Testis (tissue), 3 donors: ENCODE data around the gene GPR146. TPM values are rescaled to one million over a fixed set of nuclear protein-coding genes. Genes with fewer than 3 reads are reported as not detected.

Source experiments
- DNase-seq: peaks from one replicate; pipeline ENCODE4 v3.0.0-alpha.2; 2019
- H3K27ac ChIP-seq, 2 donors: fragments of 200-600 bp; sonication (generic); one replicate each; pipeline ENCODE4 v1.5.1; 2019
- H3K27me3 ChIP-seq: fragments of 200-600 bp; sonication (generic); one replicate; pipeline ENCODE4 v1.5.1; 2019
- H3K36me3 ChIP-seq: fragments of 200-600 bp; sonication (generic); one replicate; pipeline ENCODE4 v1.5.1; 2017; ENCODE audit warnings: low read depth; ENCODE audit errors: missing control alignments
- H3K4me1 ChIP-seq: fragments of 200-600 bp; sonication (generic); one replicate; pipeline ENCODE4 v1.5.1; 2019
- H3K4me3 ChIP-seq, 2 donors: fragments of 200-600 bp; sonication (generic); one replicate each; pipeline ENCODE4 v1.5.1; 2017 to 2019
- H3K9me3 ChIP-seq: fragments of 200-600 bp; sonication (generic); one replicate; pipeline ENCODE4 v1.5.1; 2017
- CTCF ChIP-seq, 3 experiments: fragments of 450-650 bp in 2 of 3; fragments of 200-600 bp in 1 of 3; sonication (generic) in 1 of 3; IDR thresholded peaks; one replicate each; pipeline ENCODE4 v1.5.1; 2016 to 2019; ENCODE audit warnings: antibody characterized with exemption in 3 of 3, mild to moderate bottlenecking in 2 of 3, moderate library complexity in 1 of 3
- POLR2A ChIP-seq: fragments of 450-650 bp; IDR thresholded peaks from one replicate; pipeline ENCODE4 v1.6.1; 2017; ENCODE audit warnings: antibody characterized with exemption, mild to moderate bottlenecking, moderate library complexity
- WGBS, 2 donors: methylation state at CpG; one replicate each; pipeline ENCODE4 v1.1.5; 2018; 5-methylcytosine and 5-hydroxymethylcytosine counted together
- intact Hi-C: fragments of 100-400 bp; cut with DNase I; formaldehyde crosslinking; loops from one replicate; pipeline ENCODE4 v1.15.1; 2023; ENCODE audit warnings: low total_unique reads
- polyA plus RNA-seq: library from polyadenylated mRNA; stranded (reverse); fragments of 350-450 nt; fragmentation: Illumina TruSeq; extraction: RNeasy Lipid Tissue Mini Kit (QIAGEN cat#74804); gene quantifications from one replicate; pipeline ENCODE4 v1.2.3, GENCODE V29; 2014; ENCODE audit warnings: low read depth, low replicate concordance; ENCODE audit not compliant: insufficient read depth
- total RNA-seq, 2 donors: library from RNA; depleted of rRNA; stranded (reverse); fragments of >200 nt; gene quantifications; one replicate each; pipeline ENCODE4 v1.2.3, GENCODE V29; 2016

The GPR146 gene
- total and polyA plus RNA-seq, 3 donors from 2014 or later, result 5.3 to 14.4 (median 14.2) TPM

GRCh38 chr7:1022356-1022755, 22.0 kb upstream of the GPR146 start:
- intact Hi-C loops, result no loop called here
- Histone ChIP-seq H3K4me1 (peaks cover 3% of the 10 kb centered on the region), H3K9me3 (no peaks in the 10 kb centered on the region), H3K27ac (no peak overlapping the region), H3K27me3 (no peaks in the 10 kb centered on the region), H3K36me3 (no peaks in the 10 kb centered on the region), H3K4me3 (no peak overlapping the region)
- no peak for DNase-seq
- TF ChIP-seq CTCF (IDR thresholded peaks at IDR 0.05), result no peak
- no peak for TF ChIP-seq POLR2A
- 90 to 94% methylated on average over 17 of the region's 17 CpGs for WGBS, 2 donors

- Histone ChIP-seq H3K4me1 (peaks cover 4% of the 10 kb centered on the region), H3K9me3 (no peaks in the 10 kb centered on the region), H3K4me3 (no peak overlapping the region), H3K27ac (no peak overlapping the region), H3K36me3 (no peaks in the 10 kb centered on the region), H3K27me3 (no peaks in the 10 kb centered on the region)
- 93 to 95% methylated on average over 23 to 45 of the region's 45 CpGs for WGBS, 2 donors
- no peak for DNase-seq
- no peak for TF ChIP-seq POLR2A
- no peak for TF ChIP-seq CTCF (IDR thresholded peaks at IDR 0.05)
- intact Hi-C loops, result no loop called here
These were observed 21.4 kb upstream of the GPR146 start for GRCh38 chr7:1022801-1023465.

- H3K4me1 ChIP-seq, result peaks cover 12% of the 10 kb centered on the region
These were observed 20.0 kb upstream of the GPR146 start for GRCh38 chr7:1024331-1024841.

GRCh38 chr7:1024876-1025742, 19.2 kb upstream of the GPR146 start:
- 87 to 91% methylated on average over 11 to 25 of the region's 25 CpGs for WGBS, 2 donors
- H3K27ac ChIP-seq, result no peak overlapping the region
- intact Hi-C loops, result no loop called here
- H3K4me1 ChIP-seq, result peaks cover 14% of the 10 kb centered on the region
- H3K36me3 ChIP-seq, result no peaks in the 10 kb centered on the region
- H3K4me3 ChIP-seq, result no peak overlapping the region
- no peaks in the 10 kb centered on the region for H3K9me3 ChIP-seq
- no peaks in the 10 kb centered on the region for H3K27me3 ChIP-seq
- DNase-seq, result no peak
- no peak for TF ChIP-seq CTCF (IDR thresholded peaks at IDR 0.05)
- TF ChIP-seq POLR2A, result no peak

More at GRCh38 chr7:1024331-1024841, 20.0 kb upstream of the GPR146 start:
- 81 to 87% methylated on average over 15 of the region's 15 CpGs for WGBS, 2 donors
- H3K27me3 ChIP-seq, result no peaks in the 10 kb centered on the region
- intact Hi-C loops, result no loop called here
- H3K27ac ChIP-seq, result no peak overlapping the region
- no peak for TF ChIP-seq CTCF (IDR thresholded peaks at IDR 0.05)
- no peak for TF ChIP-seq POLR2A
- no peak for DNase-seq
- H3K36me3 ChIP-seq, result no peaks in the 10 kb centered on the region
- H3K4me3 ChIP-seq, result no peak overlapping the region
- H3K9me3 ChIP-seq, result no peaks in the 10 kb centered on the region
